GM18507 (cell line): ENCODE results near the gene YIF1B.

Experiments used
- DNase-seq: peaks from one replicate; pipeline ENCODE4 v3.0.0; 2011; ENCODE audit warnings: low read depth; ENCODE audit not compliant: insufficient read length; ENCODE audit errors: extremely low spot score
- FAIRE-seq: peaks from 2 replicates; lab custom pipeline; 2011; peaks lifted over from hg19 to GRCh38; lab: Jason Lieb, UNC

The YIF1B gene

GRCh38 chr19:38336638-38337359 is 21.1 kb upstream of the YIF1B start:
- FAIRE-seq (no peak), DNase-seq (peak; percentile 89)

DNA sequence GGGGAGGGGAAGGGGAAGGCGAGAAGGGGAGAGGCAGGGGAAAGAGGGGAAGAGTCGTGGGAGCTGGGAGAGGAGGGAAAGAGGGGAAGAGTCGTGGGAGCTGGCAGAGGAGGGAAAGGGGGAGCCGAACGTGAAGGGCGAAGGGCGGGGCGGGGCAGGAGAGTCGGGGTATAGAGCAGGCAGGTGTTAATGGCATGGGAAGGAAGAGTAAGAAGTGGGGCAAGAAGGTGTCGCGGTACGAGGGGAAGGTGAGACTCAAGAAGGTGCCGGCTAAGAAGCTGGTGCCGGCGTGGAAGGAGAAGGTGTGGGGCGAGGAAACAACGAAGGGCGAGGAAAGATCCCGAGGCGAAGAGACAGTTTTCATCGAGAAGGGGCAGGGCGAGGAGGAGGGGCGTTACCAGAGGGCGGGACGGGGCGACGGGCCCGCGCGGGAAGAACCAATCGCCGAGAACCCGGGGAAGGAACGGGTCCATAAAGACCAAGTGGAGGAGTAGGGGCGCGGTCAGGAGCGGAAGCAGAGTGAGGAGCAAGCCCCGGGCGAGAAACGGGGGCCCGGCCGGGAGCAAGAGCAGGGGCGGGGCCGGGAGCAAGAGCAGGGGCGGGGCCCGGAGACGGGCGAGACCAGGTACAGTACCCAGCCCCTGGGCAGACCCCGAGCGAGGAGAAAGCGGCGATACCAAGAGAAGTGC is 20.3 kb upstream of the YIF1B start:
- FAIRE-seq (no peak), DNase-seq (peak; percentile 91)

DNA sequence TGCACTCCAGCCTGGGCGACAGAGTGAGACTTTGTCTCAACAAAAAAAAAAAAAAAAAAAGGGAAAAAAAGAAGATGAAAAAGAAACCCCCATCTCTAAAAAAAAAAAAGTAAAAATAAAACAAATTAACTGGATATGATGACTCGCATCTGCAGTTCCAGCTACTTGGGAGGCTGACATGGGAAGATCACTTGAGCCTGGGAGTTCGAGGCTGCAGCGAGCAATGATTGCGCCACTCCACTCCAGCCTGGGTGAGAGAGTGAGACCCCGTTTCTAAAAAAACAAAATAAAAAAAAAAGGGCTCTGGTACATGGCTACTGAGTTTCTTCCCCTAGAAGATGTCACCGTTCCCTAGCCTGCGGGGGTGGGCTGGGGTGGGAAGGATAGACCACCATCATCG is 17.5 kb upstream of the YIF1B start:
- no peak for DNase-seq
- no peak for FAIRE-seq

GRCh38 chr19:38331728-38332127 is 16.0 kb upstream of the YIF1B start:
- FAIRE-seq = no peak
- no peak for DNase-seq

DNA sequence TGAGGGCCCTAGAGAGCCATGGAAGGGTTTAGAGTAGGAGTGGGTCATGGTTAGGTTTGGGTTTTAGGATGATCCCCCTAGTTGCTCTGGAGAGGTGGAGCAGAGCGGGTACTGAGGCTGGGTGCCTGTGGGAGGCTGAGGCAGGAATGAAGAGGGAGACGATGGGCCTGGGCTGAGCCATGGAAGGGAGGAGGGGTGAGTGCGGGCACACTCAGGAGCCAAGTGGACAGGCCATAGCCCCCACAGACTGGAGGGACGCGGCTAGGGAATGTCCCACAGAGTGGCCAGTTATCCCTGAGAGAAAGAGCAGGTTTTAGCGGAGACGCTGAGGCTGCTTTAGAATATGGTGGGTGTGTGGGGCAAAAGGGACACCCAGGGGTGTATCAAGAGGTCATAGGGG is 13.9 kb upstream of the YIF1B start:
- DNase-seq = no peak
- no peak for FAIRE-seq

- no peak for DNase-seq
- no peak for FAIRE-seq
These were observed 10.8 kb upstream of the YIF1B start for GRCh38 chr19:38326591-38326990.

- FAIRE-seq (no peak), DNase-seq (no peak)
These were observed 8.7 kb upstream of the YIF1B start for GRCh38 chr19:38324431-38324830.

- no peak for FAIRE-seq
These were observed 7.5 kb upstream of the YIF1B start for GRCh38 chr19:38323291-38323690.

GRCh38 chr19:38321646-38322196 is 6.0 kb upstream of the YIF1B start:
- FAIRE-seq = no peak

More at GRCh38 chr19:38323291-38323690, 7.5 kb upstream of the YIF1B start:
- DNase-seq = no peak

DNA sequence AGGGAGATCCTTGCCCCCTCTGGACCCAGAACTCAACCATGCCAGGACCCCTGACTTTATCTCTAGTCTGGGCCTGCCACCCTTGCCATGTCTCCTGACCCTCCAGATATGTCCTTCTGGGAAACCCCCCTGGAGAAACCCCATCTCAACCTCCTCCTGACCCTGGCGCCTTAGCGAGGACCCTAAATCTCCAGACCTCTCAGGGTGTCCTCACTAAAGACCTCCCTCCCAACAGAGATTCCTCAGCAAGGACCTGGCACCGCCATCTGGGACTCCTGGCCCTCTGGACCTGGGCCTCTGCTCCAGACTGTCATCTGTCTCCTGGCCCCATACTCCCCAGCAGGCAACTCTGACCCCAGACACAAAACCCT is 5.2 kb upstream of the YIF1B start:
- no peak for FAIRE-seq
- DNase-seq = no peak

More at GRCh38 chr19:38321646-38322196, 6.0 kb upstream of the YIF1B start:
- no peak for DNase-seq

DNA sequence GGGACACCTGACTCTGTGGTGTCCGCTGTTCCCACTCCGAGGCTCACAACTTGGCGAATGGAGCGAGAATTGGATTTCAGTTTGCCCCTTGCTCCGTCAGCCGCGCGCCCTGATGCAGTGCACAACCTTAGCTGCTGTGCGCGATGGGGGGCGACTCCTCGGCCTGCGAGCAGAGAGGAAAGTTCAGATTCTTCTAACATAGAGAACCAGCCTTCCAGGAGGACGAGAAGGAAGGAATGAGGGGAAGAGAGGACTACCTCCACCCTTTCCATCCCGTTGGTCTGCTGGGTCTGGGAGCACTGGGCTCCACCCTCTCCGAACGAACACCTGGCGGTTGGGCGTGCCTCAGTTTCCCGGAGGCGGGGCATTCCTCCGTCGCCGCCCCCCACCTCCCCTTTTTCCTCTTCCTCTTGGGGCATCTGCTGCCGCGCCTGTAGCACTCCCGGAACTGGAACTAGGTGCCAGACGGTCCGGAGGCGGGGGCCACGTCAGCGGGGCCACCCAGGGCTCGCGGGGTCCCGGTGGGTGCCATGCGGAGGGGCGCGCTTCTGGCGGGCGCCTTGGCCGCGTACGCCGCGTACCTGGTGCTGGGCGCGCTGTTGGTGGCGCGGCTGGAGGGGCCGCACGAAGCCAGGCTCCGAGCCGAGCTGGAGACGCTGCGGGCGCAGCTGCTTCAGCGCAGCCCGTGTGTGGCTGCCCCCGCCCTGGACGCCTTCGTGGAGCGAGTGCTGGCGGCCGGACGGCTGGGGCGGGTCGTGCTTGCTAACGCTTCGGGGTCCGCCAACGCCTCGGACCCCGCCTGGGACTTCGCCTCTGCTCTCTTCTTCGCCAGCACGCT is 3.9 kb upstream of the YIF1B start, which contains the start of gene KCNK6:
KCNK6 (plus strand) TSS at position 425 of the 838 bp plus-strand sequence; CDS start at position 531, 106 bp downstream.
- FAIRE-seq = no peak
- DNase-seq = no peak

GRCh38 chr19:38318660-38319059 is 2.9 kb upstream of the YIF1B start:
- DNase-seq (no peak), FAIRE-seq (no peak)

GRCh38 chr19:38317104-38317612 is 1.4 kb upstream of the YIF1B start:
- no peak for DNase-seq

GRCh38 chr19:38316477-38317067 is 825 bp upstream of the YIF1B start:
- no peak for FAIRE-seq

More at GRCh38 chr19:38317104-38317612, 1.4 kb upstream of the YIF1B start:
- FAIRE-seq = peak; percentile 82

GRCh38 chr19:38310986-38311385 is 4.8 kb downstream of the YIF1B start:
- FAIRE-seq (no peak), DNase-seq (no peak)

More at GRCh38 chr19:38316477-38317067, 825 bp upstream of the YIF1B start:
- no peak for DNase-seq

GRCh38 chr19:38310279-38310670 is 5.5 kb downstream of the YIF1B start:
- no peak for FAIRE-seq
- no peak for DNase-seq

DNA sequence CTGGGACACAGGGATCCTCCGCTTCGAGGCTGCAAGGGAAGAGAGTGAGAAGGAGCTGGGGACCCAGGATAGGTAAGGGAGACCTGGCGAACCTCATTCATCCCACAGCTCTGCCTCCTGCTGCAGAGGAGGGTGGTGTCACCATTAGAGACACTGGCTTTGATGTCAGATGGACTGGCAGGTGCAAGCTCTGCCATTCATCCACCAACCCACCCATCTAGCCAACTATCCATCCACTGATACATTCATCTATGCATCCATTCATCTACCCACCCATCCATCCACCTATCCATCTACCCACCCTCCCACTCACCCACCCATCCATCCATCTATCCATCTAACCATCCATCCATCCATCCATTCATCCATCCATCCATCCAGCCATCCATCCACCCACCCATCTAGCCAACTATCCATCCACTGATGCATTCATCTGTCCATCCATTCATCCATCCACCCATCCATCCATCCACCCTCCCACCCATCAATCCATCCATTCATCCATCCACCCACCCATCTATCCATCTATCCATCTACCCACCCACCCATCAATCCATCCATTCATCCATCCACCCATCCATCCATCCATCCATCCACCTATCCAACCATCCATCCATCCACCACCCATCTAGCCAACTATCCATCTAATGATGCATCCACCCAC is 6.0 kb downstream of the YIF1B start:
- DNase-seq (no peak), FAIRE-seq (no peak)

- FAIRE-seq = no peak
- DNase-seq = no peak
These were observed 6.7 kb downstream of the YIF1B start for GRCh38 chr19:38308926-38309614.
